HepG2 (cell line): ENCODE results near the gene DSG2. TPM values are rescaled to one million over a fixed set of nuclear protein-coding genes. Genes with fewer than 3 reads are reported as not detected.

Experiments
- CEBPB ChIP-seq: IDR thresholded peaks from 2 replicates; pipeline ENCODE4 v1.6.1; 2011; ENCODE audit warnings: low read depth, low read length, improper control_type of control experiment, borderline replicate concordance
- CEBPG ChIP-seq: IDR thresholded peaks from 2 replicates; pipeline ENCODE4 v1.6.1; 2016
- CENPX ChIP-seq: sonication (generic); formaldehyde crosslinking; IDR thresholded peaks from 2 replicates; pipeline ENCODE4 v1.9.0; 2021; ENCODE audit warnings: mild to moderate bottlenecking, missing genetic modification reagents, moderate library complexity
- CHD4 ChIP-seq: fragments of 200-600 bp; sonication (generic); IDR thresholded peaks from 2 replicates; pipeline ENCODE4 v1.7.0; 2017; ENCODE audit warnings: mild to moderate bottlenecking, low read length, borderline replicate concordance
- NCOA2 ChIP-seq: sonication (generic); formaldehyde crosslinking; IDR thresholded peaks from 2 replicates; pipeline ENCODE4 v1.8.0; 2022; ENCODE audit warnings: inconsistent platforms
- NONO ChIP-seq, 2 experiments: fragments of 450-650 bp in 1 of 2; sonication (generic) in 1 of 2; formaldehyde crosslinking in 1 of 2; IDR thresholded peaks in 1 of 2; conservative IDR thresholded peaks in 1 of 2; 2 replicates each; pipeline versions ENCODE4 v1.6.1 to v1.8.0; 2017 to 2022; ENCODE audit warnings: mild to moderate bottlenecking in 1 of 2, missing genetic modification reagents in 1 of 2, moderate library complexity in 1 of 2
- PTBP1 ChIP-seq: fragments of 200-400 bp; formaldehyde crosslinking; IDR thresholded peaks from 2 replicates; pipeline ENCODE4 v1.6.1; 2018; ENCODE audit warnings: low read length, low read depth; ENCODE audit not compliant: poor library complexity, severe bottlenecking
- RELA ChIP-seq: sonication (generic); formaldehyde crosslinking; IDR thresholded peaks from 2 replicates; pipeline ENCODE4 v1.4.0; 2020; ENCODE audit warnings: missing genetic modification reagents
- SRF ChIP-seq: IDR thresholded peaks from 2 replicates; pipeline ENCODE4 v1.6.1; 2011; ENCODE audit warnings: mild to moderate bottlenecking, low read depth, low read length, moderate library complexity
- ZBTB49 ChIP-seq: sonication (generic); formaldehyde crosslinking; IDR thresholded peaks from 2 replicates; pipeline ENCODE4 v1.4.0; 2020; ENCODE audit warnings: missing genetic modification reagents, borderline replicate concordance
- ZMAT5 ChIP-seq: sonication (generic); formaldehyde crosslinking; IDR thresholded peaks from 2 replicates; pipeline ENCODE4 v1.5.0; 2020; ENCODE audit warnings: mild to moderate bottlenecking, low read depth, missing genetic modification reagents, borderline replicate concordance
- ZMYM4 ChIP-seq: sonication (generic); formaldehyde crosslinking; IDR thresholded peaks from 2 replicates; pipeline ENCODE4 v1.8.1; 2023; ENCODE audit warnings: mild to moderate bottlenecking, missing genetic modification reagents
- ZNF577 ChIP-seq: sonication (generic); formaldehyde crosslinking; IDR thresholded peaks from 2 replicates; pipeline ENCODE4 v1.4.0; 2020; ENCODE audit warnings: mild to moderate bottlenecking, low read depth, missing genetic modification reagents, borderline replicate concordance
- ZNF691 ChIP-seq: sonication (generic); formaldehyde crosslinking; IDR thresholded peaks from 2 replicates; pipeline ENCODE4 v1.4.0; 2020; ENCODE audit warnings: missing genetic modification reagents, low read depth, mild to moderate bottlenecking, borderline replicate concordance
- ZNF709 ChIP-seq: sonication (generic); formaldehyde crosslinking; IDR thresholded peaks from 2 replicates; pipeline ENCODE4 v1.5.0; 2020; ENCODE audit warnings: mild to moderate bottlenecking, missing genetic modification reagents
- ZNF773 ChIP-seq: sonication (generic); formaldehyde crosslinking; IDR thresholded peaks from 2 replicates; pipeline ENCODE4 v1.4.0; 2020; ENCODE audit warnings: missing genetic modification reagents, borderline replicate concordance
- ZNF878 ChIP-seq: sonication (generic); formaldehyde crosslinking; IDR thresholded peaks from 2 replicates; pipeline ENCODE4 v1.8.1; 2023; ENCODE audit warnings: mild to moderate bottlenecking, missing genetic modification reagents, moderate library complexity
- polyA plus RNA-seq, 8 experiments: library from polyadenylated mRNA; depleted of rRNA in 3 of 8; stranded (reverse) in 7 of 8; unstranded in 1 of 8; fragments of >200 nt; fragmentation: Illumina TruSeq in 4 of 8; extraction: Trizol in 4 of 8; gene quantifications; 2 replicates each; pipeline versions ENCODE4 v1.2.1 to v1.2.3, GENCODE V29; 2011 to 2016; ENCODE audit warnings: low read depth in 4 of 8, missing spikeins in 1 of 8, mixed read lengths in 1 of 8; ENCODE audit not compliant: insufficient read depth in 1 of 8
- total RNA-seq, 5 experiments: library from RNA; depleted of rRNA; stranded (reverse); fragments of >200 nt; fragmentation: Illumina TruSeq; extraction: Trizol; gene quantifications; 2 replicates each; pipeline ENCODE4 v1.2.3, GENCODE V29; 2016; ENCODE audit warnings: low read depth in 1 of 5
- TF ChIP-seq, protein P1 (sequence below): sonication (generic); formaldehyde crosslinking; IDR thresholded peaks from 2 replicates; pipeline ENCODE4 v1.8.1; 2023; ENCODE audit warnings: mild to moderate bottlenecking, inconsistent platforms, moderate library complexity, missing genetic modification reagents, borderline replicate concordance
- TF ChIP-seq, protein P2 (sequence below): sonication (generic); formaldehyde crosslinking; IDR thresholded peaks from 2 replicates; pipeline ENCODE4 v1.4.0; 2020; ENCODE audit warnings: missing genetic modification reagents
- TF ChIP-seq, protein P3 (sequence below): sonication (generic); formaldehyde crosslinking; IDR thresholded peaks from 2 replicates; pipeline ENCODE4 v1.9.0; 2021; ENCODE audit warnings: missing genetic modification reagents, borderline replicate concordance
- TF ChIP-seq, protein P4 (sequence below): sonication (generic); formaldehyde crosslinking; IDR thresholded peaks from 2 replicates; pipeline ENCODE4 v1.5.0; 2020; ENCODE audit warnings: missing genetic modification reagents

Gene DSG2
- total and polyA plus RNA-seq, 2 of the 13 experiments (the other 11 are each of a cell fraction or from before 2014, with no cell fraction given): 23.3 to 66.7 TPM

DNA sequence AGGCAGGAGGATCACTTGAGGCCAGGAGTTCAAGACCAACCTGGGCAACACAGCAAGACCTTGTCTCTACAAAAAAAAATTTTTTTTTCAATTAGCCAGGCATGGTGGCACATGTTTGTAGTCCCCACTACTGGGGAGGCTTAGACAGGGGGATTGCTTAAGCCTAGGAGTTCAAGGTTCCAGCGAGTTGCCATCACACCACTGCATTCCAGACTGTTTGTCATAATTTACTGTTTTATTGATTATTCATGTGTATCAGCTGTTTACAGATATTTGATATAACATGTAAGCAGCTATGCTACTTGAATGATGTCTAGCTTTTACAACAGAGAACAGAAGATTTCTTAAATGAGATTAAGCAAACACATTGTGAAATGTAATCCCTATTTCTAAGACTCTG lies 35.3 kb downstream of the DSG2 start (continued):
- TF ChIP-seq, protein P1, sequence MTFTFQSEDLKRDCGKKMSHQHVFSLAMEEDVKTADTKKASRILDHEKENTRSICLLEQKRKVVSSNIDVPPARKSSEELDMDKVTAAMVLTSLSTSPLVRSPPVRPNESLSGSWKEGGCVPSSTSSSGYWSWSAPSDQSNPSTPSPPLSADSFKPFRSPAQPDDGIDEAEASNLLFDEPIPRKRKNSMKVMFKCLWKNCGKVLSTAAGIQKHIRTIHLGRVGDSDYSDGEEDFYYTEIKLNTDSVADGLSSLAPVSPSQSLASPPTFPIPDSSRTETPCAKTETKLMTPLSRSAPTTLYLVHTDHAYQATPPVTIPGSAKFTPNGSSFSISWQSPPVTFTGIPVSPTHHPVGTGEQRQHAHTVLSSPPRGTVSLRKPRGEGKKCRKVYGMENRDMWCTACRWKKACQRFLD: no peak
- TF ChIP-seq CHD4 (no peak), CEBPG (CRISPR knock-in tag) (peak; percentile 60), PTBP1 (no peak), CEBPB (peak; percentile 51; the same call in 1 of the 2 replicates), ZMYM4 (CRISPR knock-in tag) (0 out of 2 replicates have a peak, but pooled peaks have one; percentile 30), ZNF691 (no peak), RELA (CRISPR knock-in tag) (no peak), CENPX (no peak), ZNF577 (CRISPR knock-in tag) (no peak), ZNF878 (CRISPR knock-in tag) (no peak), NONO (IDR thresholded peaks at IDR 0.05) (no peak), NONO (CRISPR knock-in tag; conservative IDR thresholded peaks at IDR 0.05) (no peak), ZMAT5 (CRISPR knock-in tag) (no peak), ZNF773 (CRISPR knock-in tag) (no peak), ZBTB49 (CRISPR knock-in tag) (no peak), ZNF709 (CRISPR knock-in tag) (no peak), SRF (no peak), NCOA2 (CRISPR knock-in tag) (0 out of 2 replicates have a peak, but pooled peaks have one; percentile 22)
- TF ChIP-seq, protein P2, sequence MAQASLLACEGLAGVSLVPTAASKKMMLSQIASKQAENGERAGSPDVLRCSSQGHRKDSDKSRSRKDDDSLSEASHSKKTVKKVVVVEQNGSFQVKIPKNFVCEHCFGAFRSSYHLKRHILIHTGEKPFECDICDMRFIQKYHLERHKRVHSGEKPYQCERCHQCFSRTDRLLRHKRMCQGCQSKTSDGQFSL (CRISPR knock-in tag): no peak
- TF ChIP-seq, protein P3, sequence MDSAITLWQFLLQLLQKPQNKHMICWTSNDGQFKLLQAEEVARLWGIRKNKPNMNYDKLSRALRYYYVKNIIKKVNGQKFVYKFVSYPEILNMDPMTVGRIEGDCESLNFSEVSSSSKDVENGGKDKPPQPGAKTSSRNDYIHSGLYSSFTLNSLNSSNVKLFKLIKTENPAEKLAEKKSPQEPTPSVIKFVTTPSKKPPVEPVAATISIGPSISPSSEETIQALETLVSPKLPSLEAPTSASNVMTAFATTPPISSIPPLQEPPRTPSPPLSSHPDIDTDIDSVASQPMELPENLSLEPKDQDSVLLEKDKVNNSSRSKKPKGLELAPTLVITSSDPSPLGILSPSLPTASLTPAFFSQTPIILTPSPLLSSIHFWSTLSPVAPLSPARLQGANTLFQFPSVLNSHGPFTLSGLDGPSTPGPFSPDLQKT (CRISPR knock-in tag): no peak
- TF ChIP-seq, protein P4, sequence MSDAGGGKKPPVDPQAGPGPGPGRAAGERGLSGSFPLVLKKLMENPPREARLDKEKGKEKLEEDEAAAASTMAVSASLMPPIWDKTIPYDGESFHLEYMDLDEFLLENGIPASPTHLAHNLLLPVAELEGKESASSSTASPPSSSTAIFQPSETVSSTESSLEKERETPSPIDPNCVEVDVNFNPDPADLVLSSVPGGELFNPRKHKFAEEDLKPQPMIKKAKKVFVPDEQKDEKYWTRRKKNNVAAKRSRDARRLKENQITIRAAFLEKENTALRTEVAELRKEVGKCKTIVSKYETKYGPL (CRISPR knock-in tag): no peak
